Islet of Langerhans (tissue), 1 donor: ENCODE data around the gene SAP130.
"Not testable (repeated sequence)": the region's sequence is repeated elsewhere in the genome, so short reads cannot be mapped to it uniquely, and the experiment has no call there.

Experiments used
- FAIRE-seq: peaks from one replicate; lab custom pipeline; 2011; peaks lifted over from hg19 to GRCh38; lab: Jason Lieb, UNC

SAP130 gene

DNA sequence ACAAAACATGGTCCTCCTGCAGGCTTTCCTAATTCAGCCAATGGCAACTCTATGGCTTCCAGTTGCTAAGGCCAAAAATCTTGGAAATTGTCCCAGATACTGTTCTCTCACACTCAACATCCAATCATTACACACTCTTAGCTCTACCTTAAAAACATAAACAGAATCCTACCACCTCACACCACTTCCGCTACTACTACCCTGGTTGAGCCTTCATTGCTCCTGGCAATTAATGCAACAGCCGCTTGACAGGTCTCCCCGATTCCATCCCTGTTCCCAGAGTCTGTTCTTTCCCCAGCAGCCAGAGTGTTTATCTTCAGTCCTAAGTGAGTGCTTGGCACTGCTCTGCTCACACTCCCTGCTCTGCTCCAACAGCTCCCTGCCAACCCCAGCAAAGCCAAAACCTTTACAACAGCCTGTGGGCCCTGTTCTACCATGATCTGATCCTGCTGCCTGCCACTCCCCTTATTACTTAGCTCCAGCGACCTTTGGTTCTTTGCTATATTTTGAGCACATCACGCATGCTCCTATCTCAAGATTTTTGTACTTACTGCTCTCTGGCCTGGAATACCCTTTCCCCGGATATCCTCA, 74.6 kb downstream of the SAP130 start:
- no peak for FAIRE-seq

- no peak for FAIRE-seq
Measured at GRCh38 chr2:127951026-127951425, 76.8 kb downstream of the SAP130 start.

GRCh38 chr2:127950264-127950663, 77.6 kb downstream of the SAP130 start:
- no peak for FAIRE-seq

- FAIRE-seq: no peak
Measured at GRCh38 chr2:127945281-127945680, 82.6 kb downstream of the SAP130 start.

- no peak for FAIRE-seq
Measured at GRCh38 chr2:127943186-127943585, 84.7 kb downstream of the SAP130 start.

DNA sequence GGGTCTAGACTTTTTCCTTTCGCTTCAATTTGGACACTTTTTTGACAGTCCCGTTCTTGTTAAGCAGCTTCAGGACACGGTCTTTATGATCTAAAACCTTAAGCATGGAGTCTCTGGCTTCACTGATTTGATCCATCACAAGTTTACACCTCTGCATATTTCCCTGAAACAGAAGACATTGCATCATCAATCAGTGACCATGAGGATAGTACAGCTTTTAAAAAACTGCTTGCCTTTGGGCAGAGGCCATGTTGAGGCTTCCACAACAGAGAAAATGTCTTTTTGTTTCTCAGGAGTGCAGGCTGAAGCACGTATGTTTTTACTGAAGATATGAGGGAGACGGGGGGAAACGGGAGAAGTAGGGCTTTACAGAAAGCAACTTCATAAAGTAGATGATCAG, 85.9 kb downstream of the SAP130 start:
- FAIRE-seq: no peak

DNA sequence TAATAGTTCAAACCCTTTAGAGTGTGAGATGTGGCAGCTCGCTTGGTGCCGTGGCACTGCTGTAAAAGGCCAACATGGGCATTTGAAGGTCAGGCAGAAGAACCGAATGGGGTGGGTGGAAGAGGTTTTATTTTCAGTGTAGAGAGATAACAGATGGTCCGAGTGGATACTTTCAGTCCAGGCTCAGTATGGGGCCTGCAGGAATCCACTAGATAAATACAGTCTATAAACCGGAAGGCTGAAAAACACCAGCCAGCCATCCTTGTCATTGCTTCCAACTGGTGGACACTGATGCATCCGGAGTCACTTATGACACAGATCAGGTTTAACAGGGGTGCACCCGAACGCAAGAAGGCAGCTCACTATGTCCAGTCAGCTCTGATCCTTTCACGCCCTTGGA, 86.4 kb downstream of the SAP130 start:
- FAIRE-seq: no peak

DNA sequence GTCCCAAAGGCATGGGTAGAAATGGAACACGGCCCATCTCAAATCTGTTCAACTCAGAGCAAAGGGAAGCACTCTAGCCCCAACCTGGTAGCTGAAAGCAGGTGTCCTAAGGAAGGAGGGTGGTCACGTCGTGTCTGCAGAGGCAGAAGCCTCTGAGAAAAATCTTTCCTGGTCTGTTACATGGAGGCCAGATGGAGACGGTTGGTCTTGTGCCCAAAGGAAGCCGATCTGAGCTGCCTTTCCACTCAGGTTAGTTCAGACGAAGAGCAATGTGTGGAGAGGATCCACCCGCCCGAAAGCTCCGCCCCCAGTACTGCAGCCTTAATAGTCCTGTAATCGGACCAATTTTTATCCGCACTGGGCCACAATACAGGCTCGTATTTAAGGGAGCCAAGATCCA, 87.2 kb downstream of the SAP130 start:
- no peak for FAIRE-seq

GRCh38 chr2:127935337-127935736, 92.5 kb downstream of the SAP130 start:
- FAIRE-seq: no peak

GRCh38 chr2:127932199-127932876, 95.5 kb downstream of the SAP130 start:
- no peak for FAIRE-seq

DNA sequence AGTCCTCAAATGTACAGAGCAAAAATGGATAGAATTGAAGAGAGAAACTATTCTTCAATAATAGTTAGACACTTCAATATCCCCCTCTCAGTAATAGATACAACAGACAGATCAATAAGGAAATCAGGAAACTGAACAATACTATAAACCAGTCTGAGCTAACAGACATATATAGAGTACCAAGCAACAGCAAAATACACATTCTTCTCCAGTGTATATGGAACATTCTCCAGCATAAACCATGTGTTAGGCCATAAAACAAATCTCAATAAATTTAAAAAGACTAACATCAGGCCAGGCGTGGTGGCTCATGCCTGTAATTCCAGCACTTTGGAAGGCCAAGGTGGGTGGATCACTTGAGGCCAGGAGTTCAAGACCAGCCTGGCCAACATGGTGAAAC, 98.4 kb downstream of the SAP130 start:
- FAIRE-seq: no peak

- no peak for FAIRE-seq
Measured at GRCh38 chr2:127927384-127927783, 100.5 kb downstream of the SAP130 start.

DNA sequence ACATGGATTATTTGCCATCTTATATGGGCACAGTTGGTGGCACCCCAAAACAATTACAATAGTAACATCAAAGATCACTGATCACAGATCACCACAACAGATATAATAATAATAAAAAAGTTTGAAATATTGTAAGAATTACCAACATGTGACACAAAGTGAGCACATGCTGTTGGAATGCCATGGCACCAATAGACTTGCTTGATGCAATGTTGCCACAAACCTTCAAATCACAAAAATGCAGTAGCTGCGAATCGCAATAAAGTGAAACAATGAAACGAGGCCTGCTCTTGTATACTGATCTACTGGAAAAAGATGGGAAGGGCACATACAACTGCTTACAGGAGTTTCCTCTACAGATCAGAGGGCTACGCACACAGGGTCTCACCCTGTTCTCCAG, 109.9 kb downstream of the SAP130 start:
- no peak for FAIRE-seq

DNA sequence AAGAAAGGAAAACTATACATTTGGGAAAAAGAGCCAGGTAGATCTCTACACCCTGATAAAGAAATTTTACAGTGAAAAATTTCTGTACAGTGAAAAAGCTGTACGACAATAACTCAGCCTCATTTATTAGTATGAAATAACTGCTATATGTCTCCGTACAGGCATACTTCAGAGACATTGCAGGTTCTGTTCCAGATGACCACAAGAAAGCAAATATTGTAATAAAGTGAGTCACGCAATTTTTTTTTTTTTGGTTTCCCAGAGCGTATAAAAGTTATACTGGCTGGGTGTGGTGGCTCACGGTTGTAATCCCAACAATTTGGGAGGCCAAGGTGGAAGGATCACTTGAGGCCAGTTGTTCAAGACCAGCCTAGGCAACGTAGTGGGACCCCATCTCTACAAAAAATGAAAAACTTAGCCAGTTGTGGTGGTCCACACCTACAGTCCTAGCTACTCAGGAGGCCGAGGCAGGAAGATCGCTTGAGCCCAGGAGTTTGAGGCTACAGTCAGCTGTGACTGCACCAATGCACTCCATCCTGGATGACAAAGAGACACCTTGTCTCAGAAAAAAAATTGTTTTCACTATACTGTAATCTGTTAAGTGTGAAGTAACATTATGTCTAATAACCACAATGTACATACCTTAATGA, 113.9 kb downstream of the SAP130 start:
- FAIRE-seq: no peak

- no peak for FAIRE-seq
Measured at GRCh38 chr2:127911737-127912136, 116.1 kb downstream of the SAP130 start.

GRCh38 chr2:127910415-127910814, 117.4 kb downstream of the SAP130 start:
- no peak for FAIRE-seq

DNA sequence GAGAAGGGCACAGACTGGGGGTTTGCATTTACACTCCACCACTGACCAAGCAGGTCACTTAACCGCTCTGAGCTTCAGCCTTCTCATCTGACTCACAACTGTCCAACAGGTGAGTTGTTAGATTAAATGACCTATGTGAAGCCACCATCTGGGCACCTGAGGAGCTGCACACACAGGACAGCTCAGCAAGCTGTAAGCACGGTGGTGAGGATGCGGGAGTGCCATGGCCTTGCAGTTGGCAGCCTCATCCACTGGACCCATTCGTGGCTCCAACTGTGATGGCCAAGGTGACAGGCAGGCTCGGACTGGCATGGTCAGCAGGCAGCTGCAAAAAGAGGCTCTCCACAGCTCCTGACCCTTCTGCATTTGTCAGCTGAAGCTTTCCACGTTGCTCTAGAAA, 118.8 kb downstream of the SAP130 start:
- FAIRE-seq: no peak

DNA sequence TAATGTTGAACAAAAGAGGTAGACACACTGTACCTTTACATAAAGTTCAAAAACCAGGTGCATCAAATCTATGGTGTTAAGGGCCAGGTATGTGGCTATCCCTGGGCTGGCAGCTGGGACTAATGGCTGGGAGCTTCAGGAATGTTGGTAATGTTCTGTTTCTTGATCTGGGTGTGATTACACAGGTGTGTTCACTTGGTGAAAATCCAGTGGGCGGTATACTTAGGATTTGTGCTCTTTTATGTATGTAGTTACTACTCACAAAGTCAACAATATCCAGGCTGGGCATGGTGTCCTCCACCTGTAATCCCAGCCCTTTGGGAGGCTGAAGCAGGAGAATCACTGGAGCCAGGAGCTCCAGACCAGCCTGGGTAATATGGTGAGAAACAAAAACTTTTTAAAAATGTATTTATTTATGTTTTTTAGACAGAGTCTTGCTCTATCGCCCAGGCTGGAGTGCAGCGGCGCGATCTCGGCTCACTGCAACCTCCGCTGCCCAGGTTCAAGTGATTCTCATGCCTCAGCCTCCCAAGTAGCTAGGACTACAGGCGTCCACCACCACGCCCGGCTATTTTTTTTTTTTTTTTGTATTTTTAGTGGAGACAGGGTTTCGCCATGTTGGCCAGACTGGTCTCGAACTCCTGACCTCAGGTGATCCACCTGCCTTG, 120.0 kb downstream of the SAP130 start:
- FAIRE-seq: not testable (repeated sequence)

GRCh38 chr2:127906206-127906926, 121.5 kb downstream of the SAP130 start:
- FAIRE-seq: no peak

DNA sequence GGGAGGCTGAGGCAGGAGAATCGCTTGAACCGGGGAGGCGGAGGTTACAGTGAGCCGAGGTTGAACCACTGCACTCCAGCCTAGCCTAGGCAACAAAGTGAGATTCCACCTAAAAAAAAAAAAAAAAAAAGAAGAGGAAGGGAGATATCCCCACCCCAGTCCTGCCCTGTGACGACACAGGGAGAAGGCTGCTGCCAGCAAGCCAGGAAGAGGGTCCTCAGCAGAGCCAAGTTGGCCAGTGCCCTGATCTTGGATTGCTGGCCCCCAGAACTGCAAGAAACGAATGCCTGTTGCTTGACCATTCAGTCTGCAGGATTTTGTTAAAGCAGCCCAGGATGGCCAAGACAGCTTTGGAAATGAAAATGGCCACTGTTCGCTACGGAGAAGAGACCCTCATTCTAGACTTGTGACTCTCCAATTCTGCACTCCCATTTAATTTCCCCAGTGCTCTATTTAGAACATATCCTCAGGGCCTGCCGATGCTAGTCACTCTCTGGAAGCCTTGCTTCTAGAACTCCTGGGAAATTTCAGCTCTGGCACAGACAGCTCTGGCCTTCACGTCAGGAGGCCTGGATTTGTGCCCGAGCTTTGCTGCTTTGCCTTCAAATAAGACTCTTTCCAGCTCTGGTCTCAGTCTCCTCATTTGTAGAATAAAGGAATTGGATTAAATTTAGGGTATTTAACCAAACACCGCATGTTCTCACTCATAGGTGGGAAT, 126.4 kb downstream of the SAP130 start:
- no peak for FAIRE-seq

GRCh38 chr2:127897531-127898211, 130.2 kb downstream of the SAP130 start:
- no peak for FAIRE-seq
